Motor neuron (in vitro differentiated cells): Measurements from ENCODE around the gene ZNF621. TPM values are rescaled to one million over a fixed set of nuclear protein-coding genes. Genes with fewer than 3 reads are reported as not detected.
A peak's percentile ranks its signal among the peaks of the same experiment; 100 is the strongest.
"Not testable (repeated sequence)": the region's sequence is repeated elsewhere in the genome, so short reads cannot be mapped to it uniquely, and the experiment has no call there.

Experiments used
- ATAC-seq, 8 experiments: fragments of 200-7000 bp; cut with Tn5 transposase; replicated peaks in 6 of 8; 2 replicates each; pipeline ENCODE4 v1.8.0; 2021; ENCODE audit warnings: mild to moderate bottlenecking in 8 of 8, moderate library complexity in 8 of 8
- H3K27ac ChIP-seq, 2 donors: fragments of 250-450 bp; sonication (Bioruptor Pico); 2 replicates each; pipeline ENCODE4 v1.9.0; 2021; ENCODE audit warnings: antibody characterized with exemption in 2 of 2, mild to moderate bottlenecking in 2 of 2, moderate library complexity in 1 of 2
- H3K4me1 ChIP-seq, 2 donors: fragments of 250-450 bp; sonication (Bioruptor Pico); replicated peaks in 1 of 2; 2 replicates each; pipeline ENCODE4 v1.6.1; 2021; ENCODE audit warnings: antibody characterized with exemption in 2 of 2, mild to moderate bottlenecking in 2 of 2, moderate library complexity in 1 of 2
- H3K4me3 ChIP-seq, 5 donors: fragments of 250-450 bp; sonication (Bioruptor Pico); 2 replicates each; pipeline ENCODE4 v1.9.0; 2021; ENCODE audit warnings: antibody characterized with exemption in 5 of 5, mild to moderate bottlenecking in 5 of 5, moderate library complexity in 4 of 5
- WGBS, 10 experiments: fragments of 450-650 bp; shearing (Covaris generic); methylation state at CpG; one replicate each; pipeline ENCODE4 v1.0.0; 2022; 5-methylcytosine and 5-hydroxymethylcytosine counted together
- in situ Hi-C, 9 experiments: fragments of 400-800 bp; cut with MboI; loops; one replicate each; pipeline ENCODE4 v1.15.0; 2021; ENCODE audit warnings: low sequenced_read_pairs in 9 of 9, low pct_unique_long_range_greater_than_20kb in 2 of 9; ENCODE audit not compliant: unreplicated experiment in 9 of 9
- total RNA-seq, 8 experiments: library from RNA; unstranded; fragments of 300-600 nt; gene quantifications; 2 replicates each; pipeline versions ENCODE4 v1.2.3 to v1.2.4, GENCODE V29; 2022

The ZNF621 gene
- total RNA-seq, 8 experiments from 2014 or later: 8.7 to 31.8 (median 16.2) TPM

DNA sequence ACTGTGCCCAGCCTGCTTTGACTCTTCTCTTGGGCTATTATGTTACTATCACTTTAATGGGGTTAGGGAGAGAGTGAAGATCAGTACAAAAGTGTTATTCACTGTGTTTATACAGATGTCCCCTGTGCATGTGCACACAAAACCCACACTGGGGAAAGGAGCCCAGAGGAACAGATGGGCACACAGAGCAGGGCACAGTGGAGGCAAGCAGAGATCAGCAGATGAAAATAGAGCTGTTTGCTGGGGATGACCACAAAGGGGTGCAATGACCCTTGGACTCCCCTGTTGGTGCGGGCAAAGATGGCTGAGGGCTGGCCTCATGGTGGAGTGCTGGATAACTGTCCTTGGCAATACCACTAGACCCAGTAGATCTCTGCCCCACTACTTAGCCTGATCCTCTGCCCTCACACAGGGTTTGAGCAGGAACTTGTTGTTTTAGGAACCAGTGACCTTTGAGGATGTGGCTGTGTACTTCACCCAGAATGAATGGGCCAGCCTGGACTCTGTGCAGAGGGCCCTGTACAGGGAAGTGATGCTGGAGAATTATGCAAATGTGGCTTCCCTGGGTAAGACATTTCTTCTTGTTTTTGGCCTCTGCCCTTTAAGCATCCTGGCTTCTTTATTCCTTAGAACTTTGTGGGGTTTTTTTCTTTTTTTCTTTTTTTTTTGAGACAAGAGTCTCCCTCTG is 13.6 kb upstream of the ZNF621 start:
- in situ Hi-C loops: no loop called here
- no peak for ATAC-seq
- Histone ChIP-seq H3K27ac (no peak overlapping the region), H3K4me1 (peaks cover 7 to 13% of the 10 kb centered on the region in 2 donors), H3K4me3 (no peak overlapping the region)
- 89% methylated on average over 1 of the region's 1 CpG; no CpG with 5 or more reads in 9 of the 10 experiments for WGBS, 10 experiments

DNA sequence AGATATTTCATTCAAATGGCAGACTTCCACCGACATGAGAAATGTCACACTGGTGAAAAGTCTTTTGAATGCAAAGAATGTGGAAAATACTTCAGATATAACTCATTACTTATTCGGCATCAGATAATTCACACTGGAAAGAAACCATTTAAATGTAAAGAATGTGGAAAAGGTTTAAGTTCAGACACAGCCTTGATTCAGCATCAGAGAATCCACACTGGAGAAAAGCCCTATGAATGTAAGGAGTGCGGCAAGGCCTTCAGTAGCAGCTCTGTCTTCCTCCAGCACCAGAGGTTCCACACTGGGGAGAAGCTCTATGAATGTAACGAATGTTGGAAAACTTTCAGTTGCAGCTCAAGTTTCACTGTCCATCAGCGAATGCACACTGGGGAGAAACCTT is 8.6 kb upstream of the ZNF621 start:
- 43 to 100% (median 90%) methylated on average over 1 to 5 of the region's 5 CpGs for WGBS, 10 experiments
- in situ Hi-C loops: no loop called here
- no peaks in the 10 kb centered on the region for H3K4me1 ChIP-seq
- no peak for ATAC-seq
- H3K27ac ChIP-seq: no peak overlapping the region
- H3K4me3 ChIP-seq: no peak overlapping the region

DNA sequence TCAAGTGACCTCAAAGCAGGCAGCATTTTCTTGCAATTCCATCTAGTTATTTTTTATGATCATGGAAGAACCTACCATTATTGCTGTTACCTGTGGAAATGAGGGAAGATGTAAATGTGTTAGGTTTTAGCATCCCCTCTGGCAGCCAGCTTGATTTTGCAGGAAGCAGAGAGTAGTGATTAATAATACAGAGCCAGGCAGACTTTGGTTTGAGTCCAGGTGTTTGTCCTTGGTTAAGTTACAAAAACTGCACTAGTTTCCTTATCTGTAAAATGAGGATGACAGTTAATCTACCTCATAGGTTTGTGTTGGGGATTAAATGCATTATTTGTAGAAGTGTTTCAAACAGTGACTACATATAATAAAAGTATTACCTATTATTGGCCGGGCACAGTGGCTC is 6.7 kb upstream of the ZNF621 start:
- no peaks in the 10 kb centered on the region for H3K4me1 ChIP-seq
- no peak overlapping the region for H3K27ac ChIP-seq
- H3K4me3 ChIP-seq: no peak overlapping the region
- WGBS, 10 experiments: 86 to 100% methylated on average over 1 of the region's 1 CpG; no CpG with 5 or more reads in 8 of the 10 experiments
- ATAC-seq: no peak
- in situ Hi-C loops: no loop called here

DNA sequence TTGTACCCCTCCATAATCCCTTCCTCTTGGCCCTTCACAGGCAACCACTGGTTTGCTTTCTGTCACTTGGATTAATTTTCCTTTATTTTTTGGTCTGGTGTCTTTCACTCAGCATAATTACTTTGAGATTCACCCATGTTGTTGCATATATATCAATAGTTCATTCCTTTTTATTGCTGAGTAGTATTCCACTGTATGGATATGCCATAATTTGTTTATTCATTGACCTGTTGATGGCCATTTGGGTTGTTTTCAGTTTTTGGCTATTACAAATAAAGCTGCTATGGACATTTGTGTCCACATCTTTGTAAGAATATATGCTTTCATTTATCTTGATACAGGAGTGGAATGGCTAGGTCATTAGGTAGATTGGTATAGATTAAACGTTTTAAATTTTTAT is 5.9 kb upstream of the ZNF621 start:
- Histone ChIP-seq H3K4me3 (no peak overlapping the region), H3K4me1 (no peaks in the 10 kb centered on the region), H3K27ac (no peak overlapping the region)
- ATAC-seq: no peak
- in situ Hi-C loops: no loop called here
- WGBS, 10 experiments: 43 to 100% (median 89%) methylated on average over 1 of the region's 1 CpG; no CpG with 5 or more reads in 3 of the 10 experiments

DNA sequence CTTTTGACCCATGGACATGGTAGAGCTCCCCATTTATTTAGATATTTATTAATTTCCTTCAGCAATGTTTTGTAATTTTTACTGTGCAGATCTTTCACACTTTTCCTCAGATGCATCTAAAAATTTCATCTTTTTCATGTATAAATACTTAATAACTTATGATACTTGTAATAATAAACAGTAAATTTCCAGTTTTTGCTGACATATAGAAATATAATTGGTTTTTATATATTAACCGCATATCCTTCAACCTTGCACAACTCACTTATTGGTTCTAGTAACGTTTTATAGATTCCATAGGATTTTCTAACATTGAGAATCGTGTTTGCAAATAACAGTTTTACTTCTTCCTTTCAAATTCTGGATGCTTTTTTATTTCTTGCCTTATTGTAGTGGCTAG is 3.5 kb upstream of the ZNF621 start:
- in situ Hi-C loops: no loop called here
- no peak for ATAC-seq
- no peak overlapping the region for H3K27ac ChIP-seq
- H3K4me3 ChIP-seq: no peak overlapping the region
- WGBS, 10 experiments: 29 to 95% (median 61%) methylated on average over 2 to 3 of the region's 3 CpGs; no CpG with 5 or more reads in 1 of the 10 experiments
- H3K4me1 ChIP-seq: peaks cover 7 to 10% of the 10 kb centered on the region in 2 donors

DNA sequence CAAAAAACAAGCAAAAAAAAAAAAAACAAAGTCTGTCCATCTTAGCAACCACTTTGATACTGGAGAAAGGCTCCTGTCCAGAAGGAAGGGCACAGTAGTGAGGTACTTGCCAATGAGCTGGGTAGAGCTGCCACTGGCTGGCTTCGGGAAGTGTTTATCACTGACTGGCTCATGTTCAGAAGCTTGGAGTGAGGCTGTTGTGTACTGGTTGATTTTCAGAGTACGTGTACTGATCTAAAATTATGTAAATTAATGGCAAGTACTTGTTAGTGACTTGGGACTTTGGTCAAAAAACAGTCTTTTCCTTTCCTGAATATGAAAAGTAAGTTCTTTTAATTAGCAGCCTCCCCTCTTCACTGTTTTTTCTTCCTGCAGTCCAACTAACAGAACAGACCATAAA is 979 bp upstream of the ZNF621 start:
- H3K27ac ChIP-seq: no peak overlapping the region
- ATAC-seq: no peak
- H3K4me3 ChIP-seq: peak overlapping the region in 1 of 5 donors; percentile 78
- in situ Hi-C loops: no loop called here
- peaks cover 7 to 10% of the 10 kb centered on the region in 2 donors for H3K4me1 ChIP-seq
- WGBS, 10 experiments: 30 to 100% (median 95%) methylated on average over 1 to 2 of the region's 2 CpGs; no CpG with 5 or more reads in 2 of the 10 experiments

DNA sequence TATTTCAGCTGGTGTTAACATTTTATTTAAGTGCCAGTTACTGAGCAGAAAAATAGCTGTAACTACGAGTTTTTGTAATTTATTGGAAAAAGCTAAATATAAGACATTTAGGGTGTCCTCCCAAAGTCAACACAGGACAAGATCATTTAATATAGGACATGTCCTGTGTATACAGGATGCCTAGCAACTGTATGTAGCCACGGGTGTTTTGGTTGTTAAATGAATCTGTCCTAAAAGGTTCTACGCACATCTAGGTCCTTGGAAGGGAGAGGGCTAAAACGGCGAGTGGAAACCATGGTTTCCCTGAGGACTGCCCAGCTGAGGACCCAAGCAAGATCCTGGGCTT is 565 bp upstream of the ZNF621 start:
- ATAC-seq: peak in 1 of 8 experiments; percentile 57
- peak overlapping the region; percentile 61 to 90 (median 72) for H3K4me3 ChIP-seq
- H3K27ac ChIP-seq: peak overlapping the region; percentile 73 to 84
- in situ Hi-C loops: no loop called here
- peaks cover 7 to 10% of the 10 kb centered on the region in 2 donors for H3K4me1 ChIP-seq
- 14 to 83% (median 41%) methylated on average over 1 to 3 of the region's 5 CpGs; no CpG with 5 or more reads in 2 of the 10 experiments for WGBS, 10 experiments

DNA sequence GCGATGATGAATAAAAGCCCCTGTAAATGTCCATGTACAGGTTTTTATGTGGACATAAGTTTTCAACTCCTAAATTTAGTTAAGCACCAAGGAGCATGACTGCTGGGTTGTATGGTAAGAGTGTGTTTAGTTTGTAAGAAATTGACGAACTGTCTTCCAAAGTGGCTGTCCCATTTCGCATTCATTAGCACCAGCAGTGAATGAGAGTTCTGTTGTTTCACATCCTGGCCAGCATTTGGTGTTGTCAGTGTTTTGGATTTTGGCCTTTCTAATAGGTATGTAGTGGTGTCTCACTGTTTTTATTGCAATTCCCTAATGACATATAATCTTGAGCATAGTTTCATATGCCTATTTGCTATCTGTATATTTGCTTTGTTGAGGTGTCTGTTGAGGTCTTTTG is 3.7 kb downstream of the ZNF621 start:
- H3K4me1 ChIP-seq: peaks cover 7 to 10% of the 10 kb centered on the region in 2 donors
- no peak overlapping the region for H3K27ac ChIP-seq
- 80 to 100% (median 95%) methylated on average over 1 to 3 of the region's 3 CpGs for WGBS, 10 experiments
- H3K4me3 ChIP-seq: no peak overlapping the region
- no peak for ATAC-seq
- in situ Hi-C loops: no loop called here

DNA sequence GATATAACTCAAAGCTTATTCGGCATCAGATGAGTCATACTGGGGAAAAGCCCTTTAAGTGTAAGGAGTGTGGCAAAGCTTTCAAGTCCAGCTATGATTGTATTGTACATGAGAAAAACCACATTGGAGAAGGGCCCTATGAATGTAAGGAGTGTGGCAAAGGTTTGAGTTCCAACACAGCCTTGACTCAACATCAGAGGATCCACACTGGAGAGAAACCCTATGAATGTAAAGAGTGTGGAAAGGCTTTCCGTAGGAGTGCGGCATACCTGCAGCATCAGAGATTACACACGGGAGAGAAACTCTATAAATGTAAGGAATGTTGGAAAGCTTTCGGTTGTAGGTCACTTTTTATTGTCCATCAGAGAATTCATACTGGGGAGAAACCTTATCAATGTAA is 7.5 kb downstream of the ZNF621 start:
- H3K4me1 ChIP-seq: no peaks in the 10 kb centered on the region
- H3K27ac ChIP-seq: no peak overlapping the region
- in situ Hi-C loops: no loop called here
- H3K4me3 ChIP-seq: no peak overlapping the region
- ATAC-seq: no peak
- 85 to 100% (median 96%) methylated on average over 1 to 5 of the region's 5 CpGs for WGBS, 10 experiments

DNA sequence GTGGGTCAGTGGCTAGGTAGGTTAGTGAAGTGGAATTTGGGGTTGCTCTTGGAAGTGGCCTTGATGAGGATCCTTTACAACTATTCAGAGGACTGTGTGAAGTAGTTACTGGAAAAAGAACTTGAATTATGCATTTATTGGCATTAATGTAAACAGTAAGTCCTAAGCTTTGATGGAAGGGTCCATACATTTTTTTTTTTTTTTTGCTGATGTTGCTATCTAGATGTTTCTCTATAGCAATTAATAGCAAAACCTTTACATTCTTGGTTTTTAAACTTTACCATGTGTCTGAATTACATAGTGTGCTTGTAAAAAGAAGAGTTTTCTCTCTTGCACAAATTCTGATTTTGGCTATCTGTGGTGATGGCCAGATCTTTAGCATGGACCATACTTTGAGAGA is 9.5 kb downstream of the ZNF621 start:
- in situ Hi-C loops: no loop called here
- Histone ChIP-seq H3K27ac (no peak overlapping the region), H3K4me3 (no peak overlapping the region), H3K4me1 (no peaks in the 10 kb centered on the region)
- no peak for ATAC-seq

DNA sequence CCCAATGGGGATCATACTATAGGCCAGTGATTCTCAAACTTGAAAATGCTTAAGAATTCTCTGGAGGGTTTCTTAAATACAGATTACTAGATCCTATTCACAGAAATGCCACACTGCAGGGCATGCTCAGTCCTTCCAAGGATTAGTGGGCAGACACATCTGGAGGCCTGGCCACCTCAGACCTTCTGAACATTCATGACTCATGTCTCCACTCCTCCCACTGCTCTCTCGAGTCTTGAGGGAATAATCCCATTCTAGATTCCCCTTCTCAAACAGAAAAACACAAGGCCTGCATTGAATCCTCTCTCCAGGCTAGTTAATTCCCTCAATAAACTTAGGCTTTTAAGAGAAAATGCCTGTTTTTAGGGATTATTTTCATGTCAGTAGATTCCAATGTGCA is 22.1 kb downstream of the ZNF621 start:
- Histone ChIP-seq H3K27ac (no peak overlapping the region), H3K4me1 (no peaks in the 10 kb centered on the region), H3K4me3 (no peak overlapping the region)
- ATAC-seq: peak in 4 of 8 experiments; percentile 30 to 100 (median 96)
- in situ Hi-C loops: no loop called here
- WGBS, 10 experiments: 0 to 82% (median 18%) methylated on average over 1 of the region's 1 CpG; no CpG with 5 or more reads in 4 of the 10 experiments

DNA sequence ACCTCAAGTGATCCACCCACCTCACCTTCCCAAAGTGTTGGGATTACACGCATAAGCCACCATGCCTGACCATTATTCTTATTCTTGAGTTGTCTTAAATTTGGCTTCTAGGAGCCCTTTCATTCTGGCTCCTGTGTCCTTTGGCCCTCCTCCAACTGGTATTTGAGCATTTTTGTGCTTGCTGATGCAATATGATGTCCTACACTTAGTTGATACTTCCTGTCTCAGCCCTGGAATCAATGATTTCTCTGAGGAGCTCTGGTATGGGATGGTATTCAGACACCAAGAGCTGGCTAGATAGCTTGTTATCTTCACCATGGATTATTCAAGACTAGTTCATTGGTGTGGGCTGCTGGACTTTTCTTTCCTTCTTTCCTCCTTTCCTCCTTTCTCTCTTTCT is 25.4 kb downstream of the ZNF621 start:
- Histone ChIP-seq H3K4me1 (no peaks in the 10 kb centered on the region), H3K4me3 (no peak overlapping the region), H3K27ac (no peak overlapping the region)
- ATAC-seq: no peak
- 100% methylated on average over 1 of the region's 1 CpG; no CpG with 5 or more reads in 5 of the 10 experiments for WGBS, 10 experiments
- in situ Hi-C loops: loop anchor here in 1 of 9 experiments (25.0 kb wide), 1 partner anchor 213 kb away; no protein-coding TSS in a partner anchor

DNA sequence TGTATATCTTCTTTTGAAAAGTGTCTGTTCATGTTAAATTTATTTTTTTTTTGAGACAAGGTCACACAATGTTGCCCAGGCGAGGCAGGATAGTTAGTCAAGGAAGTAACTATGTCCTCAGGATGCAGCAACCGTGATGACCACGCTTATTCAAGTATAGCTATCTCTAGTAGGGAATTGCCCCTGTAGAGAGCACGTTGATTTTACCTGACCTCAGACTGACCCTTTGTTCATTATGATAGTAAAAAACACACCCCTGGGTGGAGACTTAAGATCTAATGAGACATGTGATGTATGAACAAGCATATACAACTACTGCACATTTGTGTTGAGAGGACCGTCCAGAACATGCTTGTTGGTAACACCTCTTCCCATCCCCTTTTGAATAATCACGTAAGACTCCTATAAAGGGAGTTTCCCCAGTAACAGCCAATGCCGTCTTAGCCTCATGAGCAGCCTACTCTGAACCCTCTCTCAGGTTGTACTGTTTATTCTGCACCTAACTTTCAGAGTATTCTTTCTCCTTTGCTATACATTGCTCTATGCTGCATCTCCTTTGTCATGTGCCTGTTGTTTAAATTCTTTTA is 32.9 kb downstream of the ZNF621 start:
- ATAC-seq: peak in 1 of 8 experiments; percentile 95
- Histone ChIP-seq H3K4me1 (no peaks in the 10 kb centered on the region), H3K27ac (no peak overlapping the region), H3K4me3 (no peak overlapping the region)
- 65 to 100% (median 76%) methylated on average over 1 to 6 of the region's 7 CpGs for WGBS, 10 experiments
- in situ Hi-C loops: loop anchor here in 1 of 9 experiments (25.0 kb wide), 1 partner anchor 220 kb away; no protein-coding TSS in a partner anchor

DNA sequence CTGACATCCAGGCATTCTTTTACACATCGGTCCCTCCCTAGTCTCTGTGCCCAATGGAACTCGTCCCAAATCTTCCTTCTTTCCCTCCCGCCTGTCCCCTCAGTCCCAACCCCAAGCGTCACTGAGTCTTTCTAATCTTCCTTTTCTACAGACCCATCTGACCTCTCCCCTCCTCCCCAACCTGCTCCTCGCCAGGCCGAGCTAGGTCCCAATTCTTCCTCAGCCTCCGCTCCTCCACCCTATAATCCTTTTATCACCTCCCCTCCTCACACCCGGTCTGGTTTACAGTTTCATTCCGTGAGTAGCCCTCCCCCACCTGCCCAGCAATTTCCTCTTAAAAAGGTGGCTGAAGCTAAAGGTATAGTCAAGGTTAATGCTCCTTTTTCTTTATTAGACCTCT is 37.7 kb downstream of the ZNF621 start:
- 60 to 100% (median 96%) methylated on average over 1 to 5 of the region's 9 CpGs; no CpG with 5 or more reads in 5 of the 10 experiments for WGBS, 10 experiments
- H3K4me1 ChIP-seq, H3K27ac ChIP-seq, ATAC-seq, H3K4me3 ChIP-seq: not testable (repeated sequence)
- in situ Hi-C loops: loop anchor here in 1 of 9 experiments (25.0 kb wide), 1 partner anchor 225 kb away; no protein-coding TSS in a partner anchor
